Mesenteric fat pad (tissue), 1 donor: ENCODE data around the gene DNMT3B. TPM values are rescaled to one million over a fixed set of nuclear protein-coding genes. Genes with fewer than 3 reads are reported as not detected.

Source experiments
- DNase-seq: peaks from one replicate; pipeline ENCODE4 v3.0.0-alpha.2; 2020; ENCODE audit warnings: low spot score
- total RNA-seq: library from RNA; stranded (reverse); fragmentation: NEBNext Ultra II Directional; extraction: Animal tissue kit (Norgen Biotek cat#: 25700); gene quantifications from one replicate; pipeline ENCODE4 v1.2.1, GENCODE V29; 2021
- donor health status: DM: yes; HTN: yes; CAD: no.

The DNMT3B gene
- total RNA-seq, 1 donor from 2014 or later, result 0.39 TPM

GRCh38 chr20:32822225-32822624, 60.0 kb downstream of the DNMT3B start:
- DNase-seq, result no peak

- no peak for DNase-seq
Measured at GRCh38 chr20:32823078-32823477, 60.9 kb downstream of the DNMT3B start.

DNA sequence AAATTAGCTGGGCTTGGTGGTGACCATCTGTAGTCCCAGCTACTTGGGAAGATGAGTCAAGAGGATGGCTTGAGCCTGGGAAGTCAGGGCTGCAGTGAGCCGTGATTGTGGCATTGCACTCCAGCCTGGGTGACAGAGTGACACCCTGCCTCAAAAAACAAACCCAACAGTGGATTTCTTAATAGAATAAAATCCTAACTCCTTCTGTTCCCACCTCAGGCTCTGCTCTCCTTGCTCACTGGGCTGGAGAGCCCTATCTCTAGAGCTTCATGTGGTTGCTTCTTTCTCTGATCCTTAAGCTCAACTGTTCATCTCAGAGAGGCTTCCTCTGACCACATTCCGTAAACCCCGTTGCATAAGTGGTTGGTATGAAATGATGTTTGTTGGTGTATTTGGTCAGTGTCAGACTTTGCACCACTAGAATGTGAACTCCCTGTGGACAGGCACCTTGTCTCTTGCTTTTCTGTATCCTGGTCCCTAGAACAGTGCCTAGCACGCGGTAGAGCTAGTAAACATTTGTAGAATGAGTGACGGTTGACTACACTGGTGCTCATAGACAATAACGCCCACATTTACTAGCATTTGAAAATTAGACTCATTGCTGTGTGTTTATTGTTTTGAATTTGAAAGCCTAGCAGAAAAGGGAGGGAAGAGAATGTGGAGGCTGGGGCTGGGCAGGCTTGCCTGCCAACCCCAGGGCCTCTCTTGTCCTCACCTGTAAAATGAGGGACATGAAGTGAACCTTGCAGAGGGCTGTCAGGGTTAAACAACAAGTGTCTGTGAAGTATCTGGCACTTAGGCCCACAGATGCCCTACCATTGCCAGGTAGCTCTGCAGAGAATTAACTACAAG, 61.8 kb downstream of the DNMT3B start:
- DNase-seq, result no peak

DNA sequence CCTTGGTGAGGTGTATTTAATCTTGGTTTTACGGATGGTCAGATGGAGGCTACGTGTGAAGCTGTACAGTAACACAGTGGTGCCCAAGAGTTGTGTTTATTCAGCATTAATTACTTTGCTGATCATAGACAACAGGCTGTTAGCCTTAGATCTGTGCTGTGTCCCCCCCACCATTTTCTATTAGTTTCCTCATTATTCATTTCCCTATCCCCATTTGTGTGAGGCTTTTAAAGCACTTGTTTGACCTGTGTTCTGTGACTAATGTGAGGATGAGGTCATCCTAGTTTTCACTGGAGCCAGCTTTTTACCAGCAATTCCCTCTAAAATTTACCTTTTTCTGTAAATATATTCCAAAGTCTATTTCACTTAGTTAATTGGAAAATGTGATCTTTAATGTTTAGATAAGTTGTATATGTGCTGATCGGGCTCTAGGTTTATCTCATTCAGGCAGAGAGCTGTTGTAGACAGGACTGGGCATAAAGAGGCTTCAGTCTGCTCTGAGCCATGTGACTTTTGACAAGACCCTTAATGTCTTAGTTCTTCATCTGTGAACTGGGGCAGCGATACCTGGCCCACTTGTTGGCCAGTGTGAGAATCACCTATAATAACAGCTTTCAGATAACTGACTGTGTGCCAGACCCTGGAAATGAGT, 66.0 kb downstream of the DNMT3B start:
- no peak for DNase-seq

- DNase-seq, result peak; percentile 53
Measured at GRCh38 chr20:32829311-32830005, 67.3 kb downstream of the DNMT3B start.

- DNase-seq, result peak; percentile 26
Measured at GRCh38 chr20:32830437-32830836, 68.3 kb downstream of the DNMT3B start.

DNA sequence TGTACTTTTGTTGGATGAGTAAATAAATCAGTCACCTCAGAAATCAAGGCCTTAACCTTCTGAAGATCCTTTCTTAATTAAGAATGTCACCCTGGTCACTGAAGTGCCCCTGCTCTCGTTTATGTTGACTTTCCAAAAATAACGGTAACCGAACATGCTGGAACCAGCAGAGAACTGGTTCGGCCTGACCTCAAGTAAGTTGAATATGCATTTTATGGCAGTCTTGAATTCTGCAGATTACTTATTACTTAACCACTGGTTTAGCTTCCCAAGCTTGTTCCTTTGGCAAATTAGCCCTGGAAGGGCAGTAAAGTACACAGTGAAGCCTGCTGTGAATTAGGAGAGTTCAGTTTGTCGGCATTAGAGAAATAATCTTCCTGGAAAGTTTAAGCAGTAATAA, 69.8 kb downstream of the DNMT3B start:
- DNase-seq, result no peak

DNA sequence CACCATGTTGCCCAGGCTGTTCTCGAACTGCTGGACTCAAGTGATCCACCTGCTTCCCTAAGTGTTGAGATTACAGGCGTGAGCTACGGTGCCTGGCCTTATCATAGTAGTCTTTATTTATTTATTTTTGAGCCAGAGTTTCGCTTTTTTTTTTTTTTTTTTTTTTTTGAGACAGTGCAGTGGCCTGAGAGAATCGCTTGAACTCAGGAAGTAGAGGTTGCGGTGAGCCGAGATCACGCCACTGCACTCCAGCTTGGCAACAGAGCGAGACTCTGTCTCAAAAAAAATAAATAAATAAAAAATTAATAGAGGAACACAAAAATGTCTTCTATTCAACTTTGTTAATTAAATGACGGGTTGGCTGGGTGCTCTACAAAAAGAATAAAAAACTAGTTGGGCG, 70.5 kb downstream of the DNMT3B start:
- no peak for DNase-seq

- DNase-seq, result no peak
Measured at GRCh38 chr20:32834972-32835371, 72.8 kb downstream of the DNMT3B start.

GRCh38 chr20:32837157-32837556, 75.0 kb downstream of the DNMT3B start:
- DNase-seq, result no peak

- DNase-seq, result no peak
Measured at GRCh38 chr20:32839227-32839981, 77.2 kb downstream of the DNMT3B start.

GRCh38 chr20:32839982-32840285, 77.7 kb downstream of the DNMT3B start:
- DNase-seq, result no peak

DNA sequence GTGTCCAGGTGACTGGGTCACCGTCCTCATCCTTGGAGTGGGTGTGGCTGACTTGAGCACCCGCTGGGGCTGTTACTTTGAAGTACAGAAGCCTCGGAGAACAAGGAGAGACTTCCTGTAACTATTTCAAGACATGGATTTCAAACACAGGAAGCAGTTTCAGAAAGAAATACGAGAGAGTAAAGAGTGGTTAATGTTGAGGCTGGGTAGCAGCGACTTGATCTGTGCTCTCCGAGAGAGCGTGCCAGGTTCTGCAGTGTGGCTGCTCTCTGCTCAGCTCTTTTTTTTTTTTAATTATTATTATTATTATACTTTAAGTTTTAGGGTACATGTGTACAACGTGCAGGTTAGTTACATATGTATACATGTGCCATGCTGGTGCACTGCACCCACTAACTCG, 79.0 kb downstream of the DNMT3B start:
- no peak for DNase-seq

GRCh38 chr20:32841632-32842031, 79.4 kb downstream of the DNMT3B start:
- no peak for DNase-seq

- no peak for DNase-seq
Measured at GRCh38 chr20:32842688-32843524, 80.7 kb downstream of the DNMT3B start.

GRCh38 chr20:32845786-32846185, 83.6 kb downstream of the DNMT3B start:
- DNase-seq, result no peak

DNA sequence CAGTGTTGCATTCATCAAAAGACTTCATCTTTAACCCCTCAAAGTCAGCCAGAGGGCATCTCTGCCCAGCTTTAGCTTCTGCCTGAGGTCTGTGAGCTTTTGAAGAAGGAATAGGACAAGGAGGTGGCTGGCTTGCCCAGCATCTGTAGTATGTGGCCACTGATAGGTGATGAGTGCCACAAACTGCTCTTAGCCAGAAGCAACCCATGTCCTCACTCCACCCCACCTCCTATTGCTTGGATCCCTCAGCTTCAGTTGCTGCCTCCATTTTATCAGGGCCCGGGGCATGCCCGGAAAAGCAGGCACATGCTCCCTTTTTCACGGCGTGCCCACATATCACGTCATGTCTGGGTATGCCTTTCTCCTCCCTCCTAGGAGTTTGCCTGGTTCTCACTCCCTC, 84.7 kb downstream of the DNMT3B start:
- no peak for DNase-seq

GRCh38 chr20:32847964-32848363, 85.8 kb downstream of the DNMT3B start:
- no peak for DNase-seq

- DNase-seq, result no peak
Measured at GRCh38 chr20:32848846-32849245, 86.7 kb downstream of the DNMT3B start.

- no peak for DNase-seq
Measured at GRCh38 chr20:32849577-32849976, 87.4 kb downstream of the DNMT3B start.

- no peak for DNase-seq
Measured at GRCh38 chr20:32855387-32855786, 93.2 kb downstream of the DNMT3B start.
